Measurements from ENCODE around the gene POLR3G.

GRCh38 chr5:90533794-90534193, 59.1 kb downstream of the POLR3G start:
- TF ChIP-seq CTCF (IDR thresholded peaks at IDR 0.05) = no peak
- no peak for TF ChIP-seq ZFX (IDR thresholded peaks at IDR 0.05; ENCODE audit: borderline replicate concordance)
